Smooth muscle cell (in vitro differentiated cells): Measurements from ENCODE around the gene ADCY3. TPM values are rescaled to one million over a fixed set of nuclear protein-coding genes. Genes with fewer than 3 reads are reported as not detected.

ENCODE experiments used
- DNase-seq: peaks from one replicate; lab custom pipeline; 2025; ENCODE audit not compliant: unreplicated experiment; lab: John Stamatoyannopoulos, UW
- H2AFZ ChIP-seq: fragments of 200-600 bp; sonication (generic); 2 replicates; pipeline ENCODE4 v1.6.0; 2016; ENCODE audit warnings: antibody characterized with exemption, low read depth, mild to moderate bottlenecking
- H3F3A ChIP-seq: fragments of 200-600 bp; sonication (generic); 2 replicates; pipeline ENCODE4 v1.6.0; 2017; ENCODE audit warnings: antibody characterized with exemption, low read depth
- H3K27ac ChIP-seq: fragments of 200-600 bp; sonication (generic); 2 replicates; pipeline ENCODE4 v1.5.1; 2016; ENCODE audit warnings: low read depth, mild to moderate bottlenecking
- H3K27me3 ChIP-seq: fragments of 200-600 bp; sonication (generic); 2 replicates; pipeline ENCODE4 v1.6.1; 2016; ENCODE audit warnings: low read depth, mild to moderate bottlenecking
- H3K36me3 ChIP-seq: fragments of 200-600 bp; sonication (generic); 2 replicates; pipeline ENCODE4 v1.5.1; 2016; ENCODE audit warnings: low read depth
- H3K4me1 ChIP-seq: fragments of 200-600 bp; sonication (generic); 2 replicates; pipeline ENCODE4 v1.5.1; 2016; ENCODE audit warnings: low read depth
- H3K4me2 ChIP-seq: fragments of 200-600 bp; sonication (generic); 2 replicates; pipeline ENCODE4 v1.6.0; 2016; ENCODE audit warnings: mild to moderate bottlenecking
- H3K4me3 ChIP-seq: fragments of 200-600 bp; sonication (generic); 2 replicates; pipeline ENCODE4 v1.5.1; 2016; ENCODE audit warnings: mild to moderate bottlenecking
- H3K79me2 ChIP-seq: fragments of 200-600 bp; sonication (generic); 2 replicates; pipeline ENCODE4 v1.6.0; 2016; ENCODE audit warnings: low read depth, mild to moderate bottlenecking
- H3K9ac ChIP-seq: fragments of 200-600 bp; sonication (generic); 2 replicates; pipeline ENCODE4 v1.6.0; 2016; ENCODE audit warnings: low read depth
- H3K9me3 ChIP-seq: fragments of 200-600 bp; sonication (generic); replicated peaks from 2 replicates; pipeline ENCODE4 v1.5.1; 2016; ENCODE audit warnings: low read depth
- H4K20me1 ChIP-seq: fragments of 200-600 bp; sonication (generic); 2 replicates; pipeline ENCODE4 v1.6.0; 2016; ENCODE audit warnings: low read depth
- WGBS: methylation state at CpG from one replicate; pipeline ENCODE4 v1.1.7; 2016; ENCODE audit warnings: low lambda C conversion rate; 5-methylcytosine and 5-hydroxymethylcytosine counted together
- polyA plus RNA-seq: library from polyadenylated mRNA; unstranded; fragments of >200 nt; fragmentation: Nextera tagmentation; extraction: Ambion mirVana; gene quantifications from 2 replicates; pipeline ENCODE4 v1.2.1, GENCODE V29; 2016
- total RNA-seq: library from RNA; depleted of rRNA; stranded (reverse); fragments of >200 nt; gene quantifications from 2 replicates; pipeline ENCODE4 v1.2.3, GENCODE V29; 2014
- TF ChIP-seq, protein P1 (sequence below): fragments of 200-600 bp; sonication (generic); IDR thresholded peaks from 2 replicates; pipeline ENCODE4 v1.5.1; 2017; ENCODE audit warnings: borderline replicate concordance, mild to moderate bottlenecking, antibody characterized with exemption; ENCODE audit not compliant: insufficient read depth, poor library complexity, severe bottlenecking

Gene ADCY3
- total and polyA plus RNA-seq, 2 experiments from 2014 or later = 20.8 to 41.7 TPM

DNA sequence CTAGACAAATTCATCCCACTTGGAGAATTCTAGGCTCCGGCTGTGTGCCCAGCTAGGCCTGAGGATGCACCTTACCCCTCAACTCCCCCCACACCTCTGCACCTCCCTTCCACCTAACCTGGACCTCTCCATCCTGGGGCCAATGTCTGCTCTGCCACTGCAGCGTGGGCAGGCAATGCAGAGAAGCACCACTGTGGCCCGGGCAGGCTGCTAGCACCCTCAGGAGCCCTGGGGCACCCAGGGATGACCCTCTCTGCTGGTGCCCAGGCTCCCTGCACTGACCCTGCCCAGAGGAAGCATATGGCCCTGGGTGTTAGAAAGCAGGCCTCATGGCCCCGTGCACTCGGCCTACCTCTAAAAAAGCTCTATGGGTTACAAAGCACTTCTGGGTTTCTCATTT, 49.6 kb downstream of the ADCY3 start:
- Histone ChIP-seq H3K4me2 (no peak overlapping the region), H3K9ac (no peak overlapping the region), H3K27ac (no peak overlapping the region), H3K79me2 (no peaks in the 10 kb centered on the region), H2AFZ (no peak overlapping the region), H3K36me3 (no peaks in the 10 kb centered on the region), H3K4me3 (no peak overlapping the region), H3F3A (no peaks in the 10 kb centered on the region), H3K27me3 (no peaks in the 10 kb centered on the region), H4K20me1 (peaks cover 10% of the 10 kb centered on the region), H3K9me3 (no peaks in the 10 kb centered on the region), H3K4me1 (peaks cover 9% of the 10 kb centered on the region)
- TF ChIP-seq, protein P1, sequence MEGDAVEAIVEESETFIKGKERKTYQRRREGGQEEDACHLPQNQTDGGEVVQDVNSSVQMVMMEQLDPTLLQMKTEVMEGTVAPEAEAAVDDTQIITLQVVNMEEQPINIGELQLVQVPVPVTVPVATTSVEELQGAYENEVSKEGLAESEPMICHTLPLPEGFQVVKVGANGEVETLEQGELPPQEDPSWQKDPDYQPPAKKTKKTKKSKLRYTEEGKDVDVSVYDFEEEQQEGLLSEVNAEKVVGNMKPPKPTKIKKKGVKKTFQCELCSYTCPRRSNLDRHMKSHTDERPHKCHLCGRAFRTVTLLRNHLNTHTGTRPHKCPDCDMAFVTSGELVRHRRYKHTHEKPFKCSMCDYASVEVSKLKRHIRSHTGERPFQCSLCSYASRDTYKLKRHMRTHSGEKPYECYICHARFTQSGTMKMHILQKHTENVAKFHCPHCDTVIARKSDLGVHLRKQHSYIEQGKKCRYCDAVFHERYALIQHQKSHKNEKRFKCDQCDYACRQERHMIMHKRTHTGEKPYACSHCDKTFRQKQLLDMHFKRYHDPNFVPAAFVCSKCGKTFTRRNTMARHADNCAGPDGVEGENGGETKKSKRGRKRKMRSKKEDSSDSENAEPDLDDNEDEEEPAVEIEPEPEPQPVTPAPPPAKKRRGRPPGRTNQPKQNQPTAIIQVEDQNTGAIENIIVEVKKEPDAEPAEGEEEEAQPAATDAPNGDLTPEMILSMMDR = no peak
- 92% methylated on average over 5 of the region's 5 CpGs for WGBS
- no peak for DNase-seq

DNA sequence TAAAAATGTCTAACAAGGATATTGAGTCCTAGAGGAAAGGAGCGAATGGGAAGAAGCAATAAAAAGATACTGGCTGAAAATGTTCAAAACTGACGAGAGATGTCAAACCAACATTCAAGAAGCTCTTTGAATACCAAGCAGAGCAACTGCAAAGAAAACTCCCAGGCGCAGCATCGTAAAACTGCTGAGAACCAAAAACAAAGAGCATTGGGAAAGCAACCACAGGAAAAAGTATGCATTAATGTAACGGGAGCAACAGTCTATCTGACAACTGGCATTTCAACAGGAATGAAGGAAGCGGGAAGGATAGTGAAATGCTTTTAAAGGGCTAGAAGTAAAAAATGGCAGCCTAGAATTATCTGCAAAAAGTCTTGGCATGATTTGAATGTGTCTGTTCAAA, 53.1 kb downstream of the ADCY3 start:
- H3K4me1 ChIP-seq = peaks cover 9% of the 10 kb centered on the region
- H4K20me1 ChIP-seq = no peaks in the 10 kb centered on the region
- H2AFZ ChIP-seq = peak overlapping the region; percentile 51
- no peak overlapping the region for H3K9ac ChIP-seq
- no peaks in the 10 kb centered on the region for H3K36me3 ChIP-seq
- TF ChIP-seq, protein P1 = no peak
- no peaks in the 10 kb centered on the region for H3K27me3 ChIP-seq
- H3K27ac ChIP-seq = peak overlapping the region; percentile 51
- H3K79me2 ChIP-seq = no peaks in the 10 kb centered on the region
- no peaks in the 10 kb centered on the region for H3F3A ChIP-seq
- peak overlapping the region; percentile 13 for H3K4me3 ChIP-seq
- peak overlapping the region; percentile 79 for H3K4me2 ChIP-seq
- DNase-seq = no peak
- no peaks in the 10 kb centered on the region for H3K9me3 ChIP-seq
- WGBS = 25% methylated on average over 6 of the region's 6 CpGs

DNA sequence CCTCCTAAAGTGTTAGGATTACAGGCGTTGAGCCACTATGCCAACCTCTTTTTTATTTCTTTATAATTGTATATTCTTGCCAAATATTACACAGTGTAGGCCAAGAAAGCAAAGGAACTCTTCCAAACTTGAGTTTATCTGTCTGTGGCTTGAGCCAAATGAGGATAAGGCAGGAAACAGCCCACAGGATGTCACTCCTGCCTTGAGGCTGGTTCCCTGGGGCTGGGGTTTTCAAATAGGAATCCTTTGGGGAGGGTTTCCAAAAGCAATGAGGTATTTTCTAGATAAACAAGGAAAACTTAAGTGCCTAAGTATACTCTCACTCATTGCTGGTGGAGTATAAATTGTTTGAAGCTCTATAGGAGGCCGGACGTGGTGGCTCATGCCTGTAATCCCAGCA, 56.4 kb downstream of the ADCY3 start:
- Histone ChIP-seq H3K9me3 (no peaks in the 10 kb centered on the region), H3K36me3 (no peaks in the 10 kb centered on the region), H3F3A (no peaks in the 10 kb centered on the region), H3K79me2 (no peaks in the 10 kb centered on the region), H2AFZ (no peak overlapping the region), H3K9ac (no peak overlapping the region), H3K4me3 (no peak overlapping the region), H3K27ac (no peak overlapping the region), H4K20me1 (no peaks in the 10 kb centered on the region), H3K4me1 (peaks cover 9% of the 10 kb centered on the region), H3K27me3 (no peaks in the 10 kb centered on the region), H3K4me2 (no peak overlapping the region)
- 87% methylated on average over 3 of the region's 3 CpGs for WGBS
- TF ChIP-seq, protein P1 = no peak
- DNase-seq = no peak

DNA sequence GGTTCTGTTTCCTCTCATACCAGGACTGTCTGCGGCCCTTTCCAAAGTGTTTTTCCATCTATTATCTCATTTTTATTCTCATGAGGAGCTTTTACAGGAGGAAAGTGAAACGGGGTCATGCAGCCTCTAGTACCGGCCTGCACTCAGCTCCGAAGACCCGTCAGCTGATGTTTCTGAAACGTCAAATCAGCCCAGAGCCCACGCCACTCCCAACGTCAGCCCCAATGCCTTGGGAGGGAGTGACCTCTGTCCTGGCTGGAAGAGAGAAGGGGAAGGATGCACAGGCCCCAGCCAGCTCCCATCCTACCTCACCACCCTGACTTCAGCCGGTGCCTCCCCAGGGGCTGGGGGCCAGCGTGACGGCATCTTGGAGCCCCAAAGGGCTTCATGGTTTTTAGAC, 58.5 kb downstream of the ADCY3 start:
- no peaks in the 10 kb centered on the region for H3K9me3 ChIP-seq
- H3K79me2 ChIP-seq = no peaks in the 10 kb centered on the region
- no peak overlapping the region for H3K4me3 ChIP-seq
- H3K36me3 ChIP-seq = no peaks in the 10 kb centered on the region
- no peak overlapping the region for H2AFZ ChIP-seq
- TF ChIP-seq, protein P1 = no peak
- no peak overlapping the region for H3K9ac ChIP-seq
- H4K20me1 ChIP-seq = no peaks in the 10 kb centered on the region
- DNase-seq = no peak
- peaks cover 1% of the 10 kb centered on the region for H3F3A ChIP-seq
- H3K27ac ChIP-seq = no peak overlapping the region
- WGBS = 92% methylated on average over 11 of the region's 11 CpGs
- H3K4me2 ChIP-seq = no peak overlapping the region
- peaks cover under 1% of the 10 kb centered on the region for H3K4me1 ChIP-seq
- H3K27me3 ChIP-seq = no peaks in the 10 kb centered on the region
